GM21526 (cell line): ENCODE results near the gene RPAP3.

Experiments
- ATAC-seq: cut with Tn5 transposase; IDR thresholded peaks from one replicate; pipeline ENCODE4 v1.9.1; 2021; ENCODE audit warnings: moderate library complexity; ENCODE audit not compliant: unreplicated experiment, low FRiP score

Gene RPAP3

DNA sequence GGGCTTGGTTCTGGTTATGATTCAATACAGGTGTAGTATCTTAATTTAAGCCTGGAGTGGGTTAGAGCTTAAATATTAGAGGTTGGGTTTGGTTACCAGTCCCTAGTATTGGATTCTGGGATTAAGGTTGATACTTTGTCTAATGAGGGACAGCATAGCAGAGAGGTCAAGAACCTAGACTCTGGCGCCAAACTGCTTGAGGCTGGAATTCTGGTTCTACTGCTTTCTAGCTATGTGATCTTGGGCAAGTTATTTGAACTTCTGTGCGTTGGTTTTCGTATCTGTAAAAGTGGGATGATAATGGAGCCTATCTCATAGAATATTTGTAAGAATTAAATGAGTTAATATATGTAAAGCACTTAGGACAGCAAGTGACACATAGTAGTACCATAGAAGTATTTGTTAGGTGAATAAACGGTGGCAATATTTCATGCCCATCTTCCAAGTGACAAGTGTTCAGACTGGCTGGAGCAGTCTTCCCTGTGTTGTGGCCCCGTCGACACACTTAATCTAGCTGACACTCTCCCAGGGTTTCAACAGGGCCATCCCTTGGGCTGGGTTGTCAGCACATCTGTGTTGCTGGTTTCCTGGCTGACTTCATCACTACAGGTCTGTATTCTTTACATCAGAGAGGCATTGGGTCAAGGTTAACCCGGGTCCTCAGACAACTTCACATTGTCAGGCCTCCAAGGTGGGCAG, 16.5 kb upstream of the RPAP3 start:
- no peak for ATAC-seq

DNA sequence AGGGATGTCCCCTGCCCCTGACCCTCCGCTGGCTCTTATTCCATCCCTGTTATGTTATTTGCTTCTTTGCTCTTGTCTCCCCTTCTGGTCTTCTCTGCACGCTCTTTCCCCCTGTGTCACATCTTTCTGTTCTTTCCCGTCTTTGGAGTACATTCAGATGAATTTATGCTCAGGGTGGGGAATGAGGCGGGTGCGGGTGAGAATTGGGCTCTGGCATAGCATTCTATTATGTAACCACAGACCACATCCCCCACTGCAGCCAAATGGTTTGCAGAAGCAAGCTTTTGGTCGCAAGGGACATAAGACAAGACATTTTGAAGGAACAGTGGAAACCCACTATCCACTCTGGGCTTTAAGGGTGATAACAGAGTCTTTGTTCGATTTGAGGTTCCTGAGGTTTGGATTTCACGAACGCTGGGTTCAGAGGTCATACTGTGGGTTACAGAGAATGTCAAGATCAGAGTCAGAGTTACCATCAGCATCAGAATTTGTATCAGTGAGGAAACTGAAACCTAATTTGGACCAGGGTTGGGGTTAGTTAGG, 15.7 kb upstream of the RPAP3 start:
- no peak for ATAC-seq

DNA sequence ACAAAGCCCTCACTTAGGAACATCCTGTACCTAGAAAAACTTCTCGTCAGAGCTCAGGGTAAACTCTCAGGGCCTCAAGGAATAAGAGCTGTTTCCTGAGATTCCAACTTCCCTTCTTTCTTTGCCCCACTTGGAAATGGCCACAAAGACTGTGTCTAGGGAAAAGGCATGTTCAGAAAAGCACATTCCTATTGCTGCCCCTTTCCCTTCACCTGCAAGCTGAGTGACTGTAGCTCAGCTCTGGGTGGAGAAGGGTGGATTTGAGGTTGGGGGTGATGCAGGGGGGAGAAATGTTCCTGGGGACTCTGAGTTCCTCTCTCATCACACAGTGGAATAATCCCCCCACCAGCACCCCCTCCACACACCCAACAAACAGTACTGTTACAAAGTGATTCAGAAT, 12.7 kb upstream of the RPAP3 start:
- no peak for ATAC-seq

DNA sequence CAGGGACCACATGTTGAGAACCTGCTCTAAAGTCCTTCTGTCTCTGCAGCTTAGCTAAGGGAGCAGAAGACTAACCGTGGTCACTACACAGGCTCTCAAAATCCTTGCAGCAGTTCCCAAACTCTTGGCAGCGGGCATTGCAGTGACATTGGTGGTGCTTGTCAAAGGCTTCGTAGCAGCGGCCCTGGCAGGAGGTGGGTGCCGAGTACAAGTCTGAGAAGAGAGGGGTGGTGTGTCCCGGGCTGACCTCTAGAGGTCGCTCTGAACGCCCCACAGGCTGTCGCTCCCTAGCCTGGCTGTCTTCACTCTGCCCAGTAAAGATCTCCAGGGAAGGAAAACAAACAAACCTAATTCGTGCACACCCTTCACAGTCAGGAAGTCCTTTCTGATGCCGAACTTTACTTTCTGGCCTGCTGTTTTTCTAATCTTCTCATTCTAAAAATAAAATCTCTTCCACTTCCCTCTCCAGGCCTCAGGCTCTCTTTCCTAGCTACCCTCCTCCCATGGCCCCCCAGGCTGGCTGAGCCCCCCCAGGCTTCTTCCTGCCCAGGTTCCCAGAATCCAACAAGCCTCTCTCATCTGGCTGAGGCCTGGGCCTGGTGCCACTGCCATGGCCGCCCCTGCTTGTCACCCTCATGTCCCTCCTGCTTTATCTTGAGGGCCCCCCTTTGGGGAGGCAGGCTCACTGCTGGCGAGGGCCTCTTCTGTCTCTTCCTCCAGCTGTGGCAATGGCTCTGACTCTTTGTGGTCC, 11.8 kb upstream of the RPAP3 start:
- ATAC-seq, result no peak

DNA sequence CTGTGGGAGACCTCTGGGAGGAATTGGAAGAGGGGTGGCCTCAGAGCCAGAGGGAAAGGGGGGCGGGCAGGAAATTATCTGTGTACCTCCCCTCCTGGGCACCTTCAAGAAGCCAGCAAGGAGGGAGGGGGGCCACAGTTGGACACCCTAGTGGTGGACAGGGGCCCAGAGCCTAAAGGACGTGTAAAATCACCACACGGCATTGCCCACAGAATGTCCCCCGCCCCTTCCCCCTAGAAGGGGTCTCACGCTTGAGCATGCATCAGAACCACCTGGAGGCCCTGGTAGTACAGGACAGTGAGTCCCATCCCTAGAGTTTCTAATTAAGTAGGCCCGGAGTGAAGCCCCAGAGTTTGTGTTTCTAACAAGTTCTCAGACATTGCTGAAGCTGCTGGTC, 11.2 kb upstream of the RPAP3 start:
- no peak for ATAC-seq

DNA sequence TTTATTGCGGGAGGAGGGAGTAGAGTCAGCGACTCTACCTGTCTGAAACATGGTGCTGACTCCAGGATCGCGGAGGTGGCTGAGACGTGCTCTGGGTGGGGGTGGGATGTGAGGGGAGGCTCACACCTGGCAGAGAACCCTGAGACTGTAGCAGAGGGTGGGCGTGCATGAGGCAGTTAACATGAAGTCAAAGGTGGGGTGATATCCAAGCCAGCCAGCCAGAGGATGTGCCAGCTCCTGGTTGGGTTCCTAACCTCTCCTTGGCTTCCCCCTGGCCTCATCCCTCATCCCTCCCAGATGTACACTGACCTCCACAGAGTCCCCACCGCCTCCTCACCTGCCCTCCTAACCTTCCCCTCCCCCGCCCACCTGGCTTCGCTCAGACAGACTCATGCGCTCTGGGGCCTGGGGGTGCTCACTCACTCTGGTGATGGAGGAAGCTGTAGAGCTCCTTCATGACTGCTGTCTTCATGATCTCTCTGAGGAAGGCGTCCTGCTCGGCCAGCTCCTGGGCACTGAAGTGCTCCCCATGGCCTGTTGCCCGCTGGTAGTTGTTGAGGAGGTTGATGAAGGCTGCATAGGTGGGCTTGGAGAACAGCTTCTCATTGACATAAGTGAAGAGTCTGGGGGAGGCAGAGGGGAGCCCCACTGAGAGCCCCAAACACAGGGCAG, 10.2 kb upstream of the RPAP3 start:
- ATAC-seq, result no peak

DNA sequence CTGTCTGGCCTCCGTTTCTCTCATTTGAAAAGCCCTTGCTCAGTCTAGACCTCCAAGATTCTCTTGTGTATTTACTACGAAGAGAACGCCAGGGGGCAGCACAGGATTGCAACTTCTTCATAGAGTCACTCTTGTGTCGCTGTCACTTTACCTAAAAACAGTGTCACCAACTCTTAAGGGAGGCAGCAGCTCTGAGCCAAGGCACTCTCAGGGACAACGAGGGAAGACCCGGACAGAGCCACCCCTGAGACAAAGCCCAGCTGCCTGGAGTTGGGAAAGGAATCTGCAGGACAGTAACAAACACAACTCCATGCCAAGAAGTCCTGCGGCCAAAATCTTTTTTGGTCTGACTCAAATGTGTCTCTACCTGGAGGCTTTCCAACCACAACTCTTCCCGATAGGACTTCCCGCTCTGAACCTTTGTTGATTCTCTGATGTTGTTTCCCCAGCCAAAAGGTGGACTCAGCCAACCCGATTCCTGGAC, 9.6 kb upstream of the RPAP3 start:
- ATAC-seq, result peak; percentile 70

DNA sequence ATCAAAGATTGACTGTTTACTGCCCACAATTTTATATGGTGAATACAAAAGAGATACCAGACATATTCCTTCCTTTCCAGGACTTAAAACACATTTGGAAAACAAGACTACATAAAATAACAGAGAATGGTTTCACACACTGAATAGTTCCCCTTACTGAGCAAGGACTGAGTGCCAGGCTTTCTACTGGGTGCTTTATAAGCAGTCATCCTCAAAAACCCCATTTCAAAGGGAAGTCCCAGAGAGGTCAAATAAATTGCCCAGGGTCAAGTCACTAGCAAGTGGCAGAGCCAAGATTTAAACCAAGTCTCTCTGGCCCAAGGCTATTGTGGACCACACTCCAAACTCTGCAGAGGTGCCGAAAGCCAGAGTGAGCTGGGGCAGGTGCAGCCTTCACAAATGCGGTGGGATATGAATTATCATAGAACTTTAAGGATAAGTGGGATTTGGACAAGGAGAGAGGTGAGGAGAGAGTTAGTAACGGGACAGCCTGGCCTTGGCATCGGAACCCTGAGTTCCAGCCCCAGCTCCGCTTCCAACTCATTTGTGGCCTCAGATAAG, 9.1 kb upstream of the RPAP3 start:
- ATAC-seq, result no peak

DNA sequence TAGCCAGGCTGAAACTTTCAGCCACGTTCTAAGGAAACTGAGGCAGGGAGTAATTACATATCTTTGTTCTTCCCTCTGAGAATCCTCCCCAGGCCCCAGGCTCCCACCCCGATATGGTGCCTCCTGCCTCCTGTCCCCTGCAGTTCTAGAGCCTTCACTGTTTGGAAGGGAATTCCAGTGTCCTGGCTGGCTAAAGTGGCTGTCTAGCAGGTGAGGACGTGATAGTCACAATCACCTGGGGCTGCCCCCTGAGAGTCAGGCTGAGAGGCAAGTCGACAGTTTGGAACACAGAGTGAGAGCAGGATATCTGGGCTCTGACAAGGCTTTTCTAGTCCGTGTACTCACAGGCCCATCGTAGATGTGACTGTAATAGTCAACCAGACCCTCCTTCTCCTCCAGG, 6.3 kb upstream of the RPAP3 start:
- no peak for ATAC-seq

DNA sequence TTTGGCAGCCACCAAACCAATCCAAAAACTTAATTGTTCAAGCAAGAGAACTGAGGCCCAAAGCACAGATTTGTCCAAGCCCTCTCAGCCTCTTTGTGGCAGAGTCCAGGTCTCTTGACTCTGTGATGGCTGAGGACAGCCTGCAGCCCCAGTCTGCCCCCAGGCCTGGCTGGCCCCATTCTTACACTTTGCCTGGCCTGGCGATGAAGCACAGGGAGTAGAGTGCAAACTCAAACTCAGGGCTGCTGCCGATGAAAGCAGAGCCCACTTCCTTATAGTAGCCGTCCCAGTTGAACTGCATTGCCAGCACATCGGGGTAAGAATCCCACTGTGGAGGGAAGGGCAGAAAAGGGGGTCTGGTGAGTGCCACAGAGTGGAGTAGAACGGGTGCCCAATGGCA, 5.6 kb upstream of the RPAP3 start:
- ATAC-seq, result no peak

DNA sequence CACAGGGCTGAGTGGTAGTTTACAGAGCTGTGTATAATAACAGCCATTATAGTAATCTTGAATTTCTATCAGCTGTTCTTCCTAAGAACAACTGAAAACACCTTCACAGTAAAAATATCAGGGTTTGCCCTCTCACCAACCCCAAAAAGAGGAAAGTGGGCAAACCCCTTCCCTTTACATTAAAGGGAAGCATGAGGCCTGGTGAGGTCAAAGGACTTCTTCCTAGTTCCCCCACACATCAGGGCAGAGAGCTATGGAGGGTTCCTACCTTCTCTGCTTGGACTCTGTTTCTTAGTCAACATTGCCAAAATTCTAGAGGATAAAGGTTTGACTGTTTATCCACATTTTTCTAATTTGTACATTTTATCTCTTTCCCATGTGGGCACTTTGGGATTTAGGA, 4.4 kb upstream of the RPAP3 start:
- ATAC-seq, result no peak

DNA sequence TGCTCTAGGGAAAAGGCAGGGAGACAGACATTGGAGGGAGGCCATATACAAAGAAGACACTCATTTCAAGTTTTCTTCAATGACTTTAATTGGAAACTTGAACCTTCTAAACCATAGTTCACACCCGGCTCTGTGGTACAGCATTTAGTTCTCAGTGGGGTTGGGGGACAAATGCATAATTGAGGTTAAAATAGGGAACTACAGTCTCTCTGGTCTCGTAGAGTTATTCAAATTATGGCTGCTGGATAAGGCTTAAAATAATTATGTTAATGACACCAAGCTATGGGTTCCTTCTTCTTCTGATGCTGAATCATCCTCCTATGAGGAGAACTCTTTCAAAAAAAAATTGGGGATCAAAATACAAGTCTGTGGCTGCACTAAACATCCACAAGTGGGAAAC, 3.8 kb upstream of the RPAP3 start:
- ATAC-seq, result no peak

DNA sequence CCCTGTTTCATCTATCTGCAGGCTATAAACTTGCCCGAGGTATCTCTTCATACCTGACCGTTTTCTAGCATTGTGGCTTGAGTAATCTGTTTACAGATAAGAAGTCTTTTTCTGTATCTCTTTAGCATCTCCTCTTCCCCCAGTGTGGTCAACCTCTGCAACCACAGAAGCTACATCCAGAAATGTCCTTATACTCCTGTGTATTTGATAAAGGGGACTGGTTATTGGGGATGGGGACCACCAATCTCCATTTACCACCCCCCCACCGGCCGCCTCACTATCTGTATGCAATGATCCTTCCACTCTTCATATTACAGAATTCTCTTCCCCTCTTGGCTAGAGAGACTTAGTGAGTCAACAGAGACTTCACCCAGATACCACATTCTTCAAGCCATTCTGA, 3.4 kb upstream of the RPAP3 start:
- ATAC-seq, result no peak

DNA sequence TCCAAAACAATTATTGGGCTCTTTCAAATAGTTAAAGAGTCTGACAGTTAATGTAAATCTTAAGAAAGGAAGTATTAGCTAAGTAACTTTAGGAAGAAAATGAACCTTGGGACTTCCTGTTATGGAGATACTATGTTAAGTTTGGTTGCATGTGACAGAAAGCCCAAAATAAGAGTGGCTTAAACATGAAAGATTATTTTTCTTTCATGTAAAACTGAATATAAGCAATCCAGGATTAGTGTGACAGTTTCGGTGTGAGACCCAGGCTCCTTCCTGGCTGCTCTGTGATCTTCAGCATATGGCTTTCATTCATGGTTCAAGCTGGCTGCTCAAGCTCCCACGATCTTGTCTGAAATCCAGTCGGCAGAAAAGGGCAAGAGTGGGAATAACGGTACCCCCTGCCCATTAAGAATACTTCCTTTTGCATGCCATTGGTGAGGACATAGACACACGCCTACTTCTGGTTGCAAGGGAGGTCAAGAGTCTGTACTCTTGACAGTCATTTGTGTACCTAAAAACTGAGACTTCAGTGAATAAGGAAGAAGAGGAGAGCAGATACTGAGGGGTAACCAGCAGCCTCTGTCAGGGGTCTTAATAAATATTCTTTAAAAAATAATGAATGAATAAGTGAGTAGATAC, 2.2 kb upstream of the RPAP3 start:
- ATAC-seq, result no peak

DNA sequence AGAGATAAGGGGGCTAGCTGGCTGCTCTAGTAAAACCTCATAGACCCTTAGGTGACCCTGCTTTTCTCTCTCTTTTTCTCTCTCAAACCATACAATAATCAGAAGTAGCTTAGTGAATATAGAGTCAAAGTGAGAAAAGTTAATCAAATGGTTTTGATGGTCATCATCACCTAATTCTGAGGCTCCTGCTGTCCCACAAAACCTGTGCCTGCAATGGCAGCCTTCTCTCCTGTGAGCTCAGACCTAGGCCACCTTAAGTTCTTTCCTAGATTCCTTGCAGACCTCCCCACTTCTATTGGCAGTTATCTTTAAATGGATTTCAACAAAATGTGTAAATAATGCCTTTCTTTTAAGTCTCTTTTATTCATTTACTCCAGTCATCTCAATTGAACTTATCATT, 1.5 kb upstream of the RPAP3 start:
- ATAC-seq, result no peak

DNA sequence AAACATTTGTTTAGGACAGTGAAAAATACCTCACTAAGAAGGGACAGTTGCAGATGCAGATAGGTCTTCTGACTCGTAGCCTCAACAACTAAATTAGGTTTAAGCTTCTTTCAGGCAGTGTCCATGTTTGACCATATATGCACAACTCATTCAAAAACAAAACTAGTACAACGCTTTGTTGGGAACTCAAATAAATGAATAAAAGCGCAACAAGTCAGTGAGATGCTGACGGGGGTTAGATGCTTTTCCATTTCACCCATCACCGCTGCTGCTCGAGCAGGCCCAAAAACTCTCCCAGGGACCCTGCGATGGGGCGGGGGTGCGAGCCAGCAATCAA, 633 bp downstream of the RPAP3 start:
- no peak for ATAC-seq

DNA sequence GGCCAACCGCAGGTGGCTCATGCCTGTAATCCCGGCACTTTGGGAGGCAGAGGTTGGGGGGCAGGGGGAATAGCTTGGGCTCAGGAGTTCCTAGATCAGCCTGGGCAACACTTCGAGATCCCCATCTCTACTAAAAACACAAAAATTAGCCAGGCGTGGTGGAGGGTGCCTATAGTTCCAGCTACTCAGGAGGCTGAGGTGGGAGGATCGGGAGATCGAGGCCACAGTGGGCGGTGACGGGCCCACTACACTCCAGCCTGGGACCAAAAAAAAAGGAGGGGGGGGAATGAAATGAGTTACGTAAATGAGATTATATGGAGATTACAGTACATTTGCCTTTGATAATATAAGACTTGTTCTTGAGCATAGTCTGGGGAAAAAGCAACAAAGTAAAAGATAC, 1.1 kb downstream of the RPAP3 start:
- ATAC-seq, result no peak

DNA sequence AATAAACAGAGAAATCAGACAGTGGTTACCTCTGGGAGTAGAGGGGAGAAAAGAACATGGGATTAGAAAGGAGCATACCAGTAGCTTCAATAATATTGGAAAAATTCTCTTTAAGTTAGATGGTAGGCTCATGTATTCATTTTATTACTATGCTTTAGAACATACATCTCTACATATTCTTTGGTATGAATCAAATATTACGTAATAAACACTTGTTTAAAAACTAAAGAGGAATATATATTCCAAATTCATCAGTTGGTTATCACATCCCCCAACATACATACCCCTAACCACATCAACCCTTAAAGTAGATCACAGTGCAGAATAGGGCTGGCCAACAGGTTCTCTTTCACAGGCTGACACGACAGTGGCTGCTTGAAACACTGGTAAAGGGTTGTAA, 5.6 kb downstream of the RPAP3 start:
- ATAC-seq, result no peak

DNA sequence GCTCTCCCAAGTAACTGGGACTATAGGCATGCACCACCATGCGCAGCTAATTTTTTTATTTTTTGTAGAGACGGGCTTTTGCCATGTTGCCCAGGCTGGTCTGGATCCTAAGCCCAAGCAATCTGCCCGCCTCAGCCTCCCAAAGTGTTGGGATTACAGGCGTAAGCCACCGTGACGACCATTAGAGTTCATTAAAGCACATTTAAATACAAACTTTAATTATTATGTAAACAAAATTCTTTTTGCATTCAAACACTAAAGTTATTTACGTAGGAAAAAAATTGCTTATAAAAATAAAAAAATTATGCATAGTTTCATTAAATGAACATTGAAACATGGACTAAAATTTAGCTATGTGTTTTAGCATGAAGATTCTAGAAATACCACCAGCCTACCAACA, 7.2 kb downstream of the RPAP3 start:
- no peak for ATAC-seq

DNA sequence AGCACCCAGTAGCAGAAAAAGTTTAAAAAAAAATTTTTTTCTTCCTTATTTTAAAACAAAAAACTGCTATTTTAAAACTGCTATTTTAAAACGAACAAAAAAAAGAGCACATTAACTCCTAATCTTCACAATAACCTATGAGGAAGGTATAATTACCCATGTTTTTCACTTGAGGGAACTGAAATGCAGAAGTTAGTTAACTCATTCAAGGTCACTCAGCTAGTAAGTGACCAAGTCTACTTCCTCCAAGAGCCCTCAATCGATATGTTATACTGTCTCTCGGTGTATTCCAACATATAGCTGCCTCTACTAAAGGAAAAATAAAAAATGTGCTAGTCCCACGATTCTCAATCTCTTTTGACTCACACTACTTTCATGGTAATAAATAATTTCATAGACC, 7.8 kb downstream of the RPAP3 start:
- no peak for ATAC-seq

DNA sequence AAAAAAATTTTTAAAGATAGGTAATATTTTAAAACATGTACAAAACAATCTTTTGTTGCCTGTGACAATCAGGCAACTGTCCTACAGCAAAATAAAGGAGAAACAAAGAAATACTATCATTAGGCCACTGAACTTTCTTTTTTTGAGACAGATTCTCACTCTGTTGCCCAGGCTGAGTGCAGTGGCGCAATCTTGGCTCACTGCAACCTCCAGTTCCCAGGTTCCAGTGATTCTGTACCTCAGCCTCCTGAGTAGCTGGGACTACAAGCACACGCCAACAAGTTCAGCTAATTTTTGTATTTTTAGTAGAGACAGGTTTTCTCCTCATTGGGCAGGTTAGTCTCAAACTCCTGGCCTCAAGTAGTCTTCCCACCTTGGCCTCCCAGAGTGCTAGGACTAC, 16.6 kb downstream of the RPAP3 start:
- ATAC-seq, result no peak
